ENCODE data around the gene SHMT1.

GRCh38 chr17:18326572-18326971 lies 36.8 kb downstream of the SHMT1 start:
- TF ChIP-seq CTCF (IDR thresholded peaks at IDR 0.05) = no peak
- TF ChIP-seq POLR2A (IDR thresholded peaks at IDR 0.05) = no peak

Data from body of pancreas (tissue), 4 donors.